ENCODE results near the gene MCC.

The MCC gene

GRCh38 chr5:113321276-113321675 is 167.0 kb downstream of the MCC start:
- H3K4ac ChIP-seq (ENCODE audit: low read depth, low read length), result no peak overlapping the region
- WGBS (ENCODE audit: extremely low coverage, insufficient coverage, insufficient read length), result no CpG with 5 or more reads among the region's 2 CpGs
- DNase-seq, result no peak

GRCh38 chr5:113320273-113320780 is 167.9 kb downstream of the MCC start:
- Histone ChIP-seq H4K91ac (ENCODE audit: low read depth, low read length) (no peak overlapping the region), H4K8ac (ENCODE audit: low read depth, low read length) (no peak overlapping the region)
- DNase-seq, result no peak

More at GRCh38 chr5:113321276-113321675, 167.0 kb downstream of the MCC start:
- no peaks in the 10 kb centered on the region for H3K4me1 ChIP-seq (ENCODE audit: control insufficient read depth in 1 of 2, insufficient read depth in 2 of 2, low read length in 2 of 2)
- no peak overlapping the region for H2BK5ac ChIP-seq (ENCODE audit: low read depth, low read length, poor library complexity)
- H4K91ac ChIP-seq (ENCODE audit: low read depth, low read length), result no peak overlapping the region
- H2BK12ac ChIP-seq (ENCODE audit: low read length), result no peak overlapping the region
- H2AFZ ChIP-seq (ENCODE audit: insufficient read depth, low read length, poor library complexity), result no peak overlapping the region
- no peak overlapping the region for H3K27ac ChIP-seq (ENCODE audit: low read depth, low read length)
- H3K79me1 ChIP-seq (ENCODE audit: low read length), result no peaks in the 10 kb centered on the region
- no peaks in the 10 kb centered on the region for H3K27me3 ChIP-seq (ENCODE audit: insufficient read depth, low read length)
- H3K79me2 ChIP-seq (ENCODE audit: control insufficient read depth, insufficient read depth, low read length, poor library complexity), result no peaks in the 10 kb centered on the region
- H3K18ac ChIP-seq (ENCODE audit: low read length), result no peak overlapping the region
- H2BK120ac ChIP-seq (ENCODE audit: insufficient read depth, low read length, poor library complexity), result no peak overlapping the region
- no peak overlapping the region for H3K14ac ChIP-seq (ENCODE audit: low read length)
- no peak overlapping the region for H2AK5ac ChIP-seq (ENCODE audit: low read length)
- no peaks in the 10 kb centered on the region for H3K36me3 ChIP-seq (ENCODE audit: control insufficient read depth in 1 of 2, insufficient read depth in 2 of 2, low read length in 2 of 2)
- no peak overlapping the region for H3K9ac ChIP-seq (ENCODE audit: low read length)
- no peak overlapping the region for H4K8ac ChIP-seq (ENCODE audit: low read depth, low read length)
- no peak overlapping the region for H3K4me2 ChIP-seq (ENCODE audit: low read length)
- no peaks in the 10 kb centered on the region for H3K9me3 ChIP-seq (ENCODE audit: insufficient read depth, low read depth, low read length)
- H4K12ac ChIP-seq (ENCODE audit: low read depth, low read length), result no peak overlapping the region
- H3K23ac ChIP-seq (ENCODE audit: low read length), result no peak overlapping the region
- no peak overlapping the region for H3K4me3 ChIP-seq (ENCODE audit: low read depth, low read length)

GRCh38 chr5:113319256-113320053 is 168.8 kb downstream of the MCC start:
- H3K79me2 ChIP-seq (ENCODE audit: control insufficient read depth, insufficient read depth, low read length, poor library complexity), result no peaks in the 10 kb centered on the region
- H3K4me3 ChIP-seq (ENCODE audit: low read depth, low read length), result no peak overlapping the region
- H4K8ac ChIP-seq (ENCODE audit: low read depth, low read length), result no peak overlapping the region
- no peak overlapping the region for H4K91ac ChIP-seq (ENCODE audit: low read depth, low read length)
- no peak overlapping the region for H3K27ac ChIP-seq (ENCODE audit: low read depth, low read length)
- H2AK5ac ChIP-seq (ENCODE audit: low read length), result no peak overlapping the region
- no peak overlapping the region for H2AFZ ChIP-seq (ENCODE audit: insufficient read depth, low read length, poor library complexity)
- H3K27me3 ChIP-seq (ENCODE audit: insufficient read depth, low read length), result no peaks in the 10 kb centered on the region
- no peaks in the 10 kb centered on the region for H3K79me1 ChIP-seq (ENCODE audit: low read length)
- H3K4me1 ChIP-seq (ENCODE audit: control insufficient read depth in 1 of 2, insufficient read depth in 2 of 2, low read length in 2 of 2), result no peaks in the 10 kb centered on the region
- H3K18ac ChIP-seq (ENCODE audit: low read length), result no peak overlapping the region
- H3K9me3 ChIP-seq (ENCODE audit: insufficient read depth, low read depth, low read length), result no peaks in the 10 kb centered on the region
- no peak overlapping the region for H3K14ac ChIP-seq (ENCODE audit: low read length)
- H3K23ac ChIP-seq (ENCODE audit: low read length), result no peak overlapping the region
- no peak overlapping the region for H3K4ac ChIP-seq (ENCODE audit: low read depth, low read length)
- H2BK5ac ChIP-seq (ENCODE audit: low read depth, low read length, poor library complexity), result no peak overlapping the region
- no peak overlapping the region for H4K12ac ChIP-seq (ENCODE audit: low read depth, low read length)
- H2BK12ac ChIP-seq (ENCODE audit: low read length), result no peak overlapping the region
- H3K4me2 ChIP-seq (ENCODE audit: low read length), result no peak overlapping the region
- no peak overlapping the region for H3K9ac ChIP-seq (ENCODE audit: low read length)
- DNase-seq, result no peak
- no CpG with 5 or more reads among the region's 5 CpGs for WGBS (ENCODE audit: extremely low coverage, insufficient coverage, insufficient read length)
- H3K36me3 ChIP-seq (ENCODE audit: control insufficient read depth in 1 of 2, insufficient read depth in 2 of 2, low read length in 2 of 2), result no peaks in the 10 kb centered on the region
- H2BK120ac ChIP-seq (ENCODE audit: insufficient read depth, low read length, poor library complexity), result no peak overlapping the region

More at GRCh38 chr5:113320273-113320780, 167.9 kb downstream of the MCC start:
- Histone ChIP-seq H4K12ac (ENCODE audit: low read depth, low read length) (no peak overlapping the region), H3K36me3 (ENCODE audit: control insufficient read depth in 1 of 2, insufficient read depth in 2 of 2, low read length in 2 of 2) (no peaks in the 10 kb centered on the region), H3K9me3 (ENCODE audit: insufficient read depth, low read depth, low read length) (no peaks in the 10 kb centered on the region), H2BK5ac (ENCODE audit: low read depth, low read length, poor library complexity) (no peak overlapping the region), H3K18ac (ENCODE audit: low read length) (no peak overlapping the region), H3K14ac (ENCODE audit: low read length) (no peak overlapping the region), H3K4ac (ENCODE audit: low read depth, low read length) (no peak overlapping the region), H3K27ac (ENCODE audit: low read depth, low read length) (no peak overlapping the region), H3K9ac (ENCODE audit: low read length) (no peak overlapping the region), H3K4me2 (ENCODE audit: low read length) (no peak overlapping the region), H2BK12ac (ENCODE audit: low read length) (no peak overlapping the region), H3K4me1 (ENCODE audit: control insufficient read depth in 1 of 2, insufficient read depth in 2 of 2, low read length in 2 of 2) (no peaks in the 10 kb centered on the region), H3K4me3 (ENCODE audit: low read depth, low read length) (no peak overlapping the region), H3K23ac (ENCODE audit: low read length) (no peak overlapping the region), H3K79me1 (ENCODE audit: low read length) (no peaks in the 10 kb centered on the region), H3K79me2 (ENCODE audit: control insufficient read depth, insufficient read depth, low read length, poor library complexity) (no peaks in the 10 kb centered on the region), H2BK120ac (ENCODE audit: insufficient read depth, low read length, poor library complexity) (no peak overlapping the region), H2AK5ac (ENCODE audit: low read length) (no peak overlapping the region), H3K27me3 (ENCODE audit: insufficient read depth, low read length) (no peaks in the 10 kb centered on the region), H2AFZ (ENCODE audit: insufficient read depth, low read length, poor library complexity) (no peak overlapping the region)

GRCh38 chr5:113317636-113318035 is 170.6 kb downstream of the MCC start:
- Histone ChIP-seq H4K8ac (ENCODE audit: low read depth, low read length) (no peak overlapping the region), H3K79me2 (ENCODE audit: control insufficient read depth, insufficient read depth, low read length, poor library complexity) (no peaks in the 10 kb centered on the region), H2AFZ (ENCODE audit: insufficient read depth, low read length, poor library complexity) (no peak overlapping the region), H4K91ac (ENCODE audit: low read depth, low read length) (no peak overlapping the region), H3K18ac (ENCODE audit: low read length) (no peak overlapping the region), H2BK120ac (ENCODE audit: insufficient read depth, low read length, poor library complexity) (no peak overlapping the region), H2BK12ac (ENCODE audit: low read length) (no peak overlapping the region), H3K4me3 (ENCODE audit: low read depth, low read length) (no peak overlapping the region), H3K4me2 (ENCODE audit: low read length) (no peak overlapping the region), H3K23ac (ENCODE audit: low read length) (no peak overlapping the region), H2BK5ac (ENCODE audit: low read depth, low read length, poor library complexity) (no peak overlapping the region), H4K12ac (ENCODE audit: low read depth, low read length) (no peak overlapping the region), H3K27me3 (ENCODE audit: insufficient read depth, low read length) (no peaks in the 10 kb centered on the region), H3K27ac (ENCODE audit: low read depth, low read length) (no peak overlapping the region), H3K9me3 (ENCODE audit: insufficient read depth, low read depth, low read length) (no peaks in the 10 kb centered on the region), H3K4me1 (ENCODE audit: control insufficient read depth in 1 of 2, insufficient read depth in 2 of 2, low read length in 2 of 2) (peaks cover 2 to 4% of the 10 kb centered on the region in 2 experiments), H3K4ac (ENCODE audit: low read depth, low read length) (no peak overlapping the region), H3K9ac (ENCODE audit: low read length) (no peak overlapping the region), H3K36me3 (ENCODE audit: control insufficient read depth in 1 of 2, insufficient read depth in 2 of 2, low read length in 2 of 2) (no peaks in the 10 kb centered on the region), H3K79me1 (ENCODE audit: low read length) (no peaks in the 10 kb centered on the region), H2AK5ac (ENCODE audit: low read length) (no peak overlapping the region), H3K14ac (ENCODE audit: low read length) (no peak overlapping the region)
- DNase-seq, result peak in 1 of 2 donors; percentile 53
- no CpG with 5 or more reads among the region's 2 CpGs for WGBS (ENCODE audit: extremely low coverage, insufficient coverage, insufficient read length)
